Measurements from ENCODE around the gene IL21R.

DNA sequence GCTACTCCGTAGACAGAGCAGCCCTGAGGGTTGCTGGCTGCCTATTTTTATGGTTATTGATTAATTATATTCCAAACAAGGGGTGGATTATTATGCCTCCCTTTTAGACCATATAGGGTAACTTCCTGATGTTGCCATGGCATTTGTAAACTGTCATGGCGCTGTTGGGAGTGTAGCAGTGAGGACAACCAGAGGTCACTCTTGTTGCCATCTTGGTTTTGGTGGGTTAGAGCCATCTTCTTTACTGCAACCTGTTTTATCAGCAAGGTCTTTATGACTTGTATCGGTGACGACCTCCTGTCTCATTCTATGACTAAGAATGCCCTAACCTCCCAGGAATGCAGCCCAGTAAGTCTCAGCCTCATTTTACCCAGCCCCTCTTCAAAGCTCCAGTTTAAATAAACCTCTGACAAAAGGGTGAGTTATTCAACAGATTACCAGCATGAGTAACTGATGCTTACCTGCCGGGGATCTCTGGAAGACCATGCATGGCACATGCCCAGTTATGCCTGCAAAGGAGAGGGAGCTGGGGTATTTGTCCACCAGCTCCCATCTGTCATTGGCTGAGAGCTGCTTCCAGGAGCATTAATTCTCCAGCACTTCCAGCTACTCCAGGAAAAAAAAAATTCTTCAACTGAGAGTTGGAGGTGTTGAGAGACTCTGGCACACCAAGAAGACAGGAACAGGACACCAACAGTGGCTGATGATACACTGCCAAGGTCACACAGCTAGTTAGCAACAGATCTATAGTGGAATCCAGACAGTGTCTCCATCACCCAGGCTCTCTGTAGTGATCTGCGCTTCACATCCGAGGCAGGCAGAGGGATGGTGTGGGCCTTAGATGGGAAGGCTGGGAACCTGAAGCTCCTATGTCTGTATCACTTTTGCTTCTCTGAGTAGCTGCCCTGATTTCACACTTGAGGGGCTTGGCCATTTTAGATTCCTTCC, 36.6 kb upstream of the IL21R start:
- TF ChIP-seq, protein P1, sequence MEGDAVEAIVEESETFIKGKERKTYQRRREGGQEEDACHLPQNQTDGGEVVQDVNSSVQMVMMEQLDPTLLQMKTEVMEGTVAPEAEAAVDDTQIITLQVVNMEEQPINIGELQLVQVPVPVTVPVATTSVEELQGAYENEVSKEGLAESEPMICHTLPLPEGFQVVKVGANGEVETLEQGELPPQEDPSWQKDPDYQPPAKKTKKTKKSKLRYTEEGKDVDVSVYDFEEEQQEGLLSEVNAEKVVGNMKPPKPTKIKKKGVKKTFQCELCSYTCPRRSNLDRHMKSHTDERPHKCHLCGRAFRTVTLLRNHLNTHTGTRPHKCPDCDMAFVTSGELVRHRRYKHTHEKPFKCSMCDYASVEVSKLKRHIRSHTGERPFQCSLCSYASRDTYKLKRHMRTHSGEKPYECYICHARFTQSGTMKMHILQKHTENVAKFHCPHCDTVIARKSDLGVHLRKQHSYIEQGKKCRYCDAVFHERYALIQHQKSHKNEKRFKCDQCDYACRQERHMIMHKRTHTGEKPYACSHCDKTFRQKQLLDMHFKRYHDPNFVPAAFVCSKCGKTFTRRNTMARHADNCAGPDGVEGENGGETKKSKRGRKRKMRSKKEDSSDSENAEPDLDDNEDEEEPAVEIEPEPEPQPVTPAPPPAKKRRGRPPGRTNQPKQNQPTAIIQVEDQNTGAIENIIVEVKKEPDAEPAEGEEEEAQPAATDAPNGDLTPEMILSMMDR (tag by site-specific recombination; IDR thresholded peaks at IDR 0.05), result no peak
- TF ChIP-seq ZNF510 (tag by site-specific recombination; IDR thresholded peaks at IDR 0.05; ENCODE audit: insufficient replicate concordance), result no peak
- TF ChIP-seq ZNF670 (tag by site-specific recombination; IDR thresholded peaks at IDR 0.05; ENCODE audit: low read depth), result no peak
- no peak for TF ChIP-seq BCL11A (tag by site-specific recombination; IDR thresholded peaks at IDR 0.05; ENCODE audit: low read depth)
- TF ChIP-seq ZNF558 (tag by site-specific recombination; IDR thresholded peaks at IDR 0.05), result no peak
- TF ChIP-seq ZBTB7A (tag by site-specific recombination; IDR thresholded peaks at IDR 0.05; ENCODE audit: low read depth), result no peak
- no peak for TF ChIP-seq ZNF174 (tag by site-specific recombination; IDR thresholded peaks at IDR 0.05)

Measured in HEK293 (cell line).